ENCODE results near the gene LCE3D. TPM values are rescaled to one million over a fixed set of nuclear protein-coding genes. Genes with fewer than 3 reads are reported as not detected.
"Not testable (repeated sequence)": the region's sequence is repeated elsewhere in the genome, so short reads cannot be mapped to it uniquely, and the experiment has no call there.

LCE3D gene
- total and polyA plus RNA-seq, 10 of the 15 experiments (the other 5 are each of a cell fraction or from before 2014, with no cell fraction given): 0.27 TPM; not detected in 9

DNA sequence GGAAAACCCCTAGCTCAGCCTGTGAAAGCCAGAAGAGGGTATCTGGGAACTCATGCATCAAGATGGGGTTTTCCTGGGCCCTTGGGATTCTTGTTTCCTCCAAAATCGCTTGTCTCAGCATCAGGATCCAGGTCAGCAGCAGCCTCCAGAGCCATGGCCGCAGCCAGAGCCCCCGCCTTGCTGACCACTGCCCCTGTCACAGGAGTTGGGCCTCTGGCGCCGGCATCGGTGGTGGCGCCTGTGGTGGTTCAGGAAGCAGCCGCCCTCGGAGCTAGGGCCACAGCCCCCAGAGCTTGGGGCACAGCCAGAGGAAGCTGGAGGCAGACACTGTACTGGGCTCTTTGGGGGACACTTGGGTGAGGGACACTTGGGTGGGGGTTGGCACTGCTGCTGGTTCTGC is 790 bp downstream of the LCE3D start:
- DNase-seq (ENCODE audit: low read depth, low spot score); H3K4me3 ChIP-seq; FAIRE-seq; CTCF ChIA-PET; RAD21 ChIA-PET (ENCODE audit: unreplicated experiment); ATAC-seq; H2AFZ ChIP-seq (ENCODE audit: control insufficient read depth, low read depth, low read length); H3K4me1 ChIP-seq (ENCODE audit: control insufficient read depth, insufficient read depth, low read length); H3K9ac ChIP-seq (ENCODE audit: control insufficient read depth, insufficient read depth, low read length); H3K36me3 ChIP-seq (ENCODE audit: control insufficient read depth in 2 of 2, insufficient read depth in 2 of 2, low read length in 1 of 2); intact Hi-C loops (cut with micrococcal nuclease; ENCODE audit: unreplicated experiment); in situ Hi-C loops (cut with MboI); H3K27me3 ChIP-seq (replicated peaks in 1 of 2; ENCODE audit: control insufficient read depth in 2 of 2, insufficient read depth in 2 of 2, low read length in 1 of 2); H3K9me3 ChIP-seq (replicated peaks; ENCODE audit: control insufficient read depth, insufficient read depth, low read length); H4K20me1 ChIP-seq (ENCODE audit: control insufficient read depth, insufficient read depth); H3K4me2 ChIP-seq (ENCODE audit: control insufficient read depth, insufficient read depth); H3K79me2 ChIP-seq (ENCODE audit: control insufficient read depth, insufficient read depth, low read length); BruUV-seq (replicated peaks); H3K27ac ChIP-seq (ENCODE audit: control insufficient read depth, insufficient read depth); POLR2A ChIA-PET: not testable (repeated sequence)
- 42% methylated on average over 8 of the region's 9 CpGs for WGBS (ENCODE audit: insufficient coverage, insufficient replicate concordance, low lambda C conversion rate, missing lambda C conversion rate)
- SMC1A ChIA-PET (ENCODE audit: uncharacterized antibody, unreplicated experiment): interaction anchor here (0.8 kb wide), 1 partner anchor 13 kb away, joined by 3 read pairs; the partner anchor contains the start of gene LCE3E
- TF ChIP-seq EED (IDR thresholded peaks at IDR 0.05; ENCODE audit: low read depth) (peak; percentile 24; the same call in 1 of the 2 replicates), IKZF1 (conservative IDR thresholded peaks at IDR 0.05) (0 out of 2 replicates have a peak, but pooled peaks have one; percentile 18)

DNA sequence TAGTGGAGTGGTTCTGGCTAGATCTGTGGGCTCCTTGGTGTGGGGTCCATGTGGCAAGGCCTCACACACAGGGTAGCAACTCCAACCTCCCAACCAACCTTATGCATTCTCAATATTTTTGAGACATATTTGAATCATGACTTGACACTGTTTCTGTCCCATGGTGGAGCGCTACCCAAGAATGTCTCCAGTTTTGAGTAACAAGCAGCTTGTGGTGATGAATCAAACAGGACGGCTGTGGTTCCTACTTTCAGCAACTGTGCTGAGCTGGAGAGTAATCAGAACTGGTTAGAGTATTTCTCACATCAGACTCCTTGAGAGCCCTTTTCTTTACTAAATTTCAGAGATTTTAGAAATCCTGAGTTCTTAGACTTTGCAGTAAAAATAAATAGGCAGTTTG is 3.1 kb downstream of the LCE3D start:
- Histone ChIP-seq H3K79me2 (ENCODE audit: control insufficient read depth, insufficient read depth, low read length) (no peaks in the 10 kb centered on the region), H3K9me3 (replicated peaks; ENCODE audit: control insufficient read depth, insufficient read depth, low read length) (no peaks in the 10 kb centered on the region; the same call in 2 of the 3 replicates), H3K27me3 (replicated peaks in 1 of 2; ENCODE audit: control insufficient read depth in 2 of 2, insufficient read depth in 2 of 2, low read length in 1 of 2) (peaks cover 0 to 1% of the 10 kb centered on the region in 2 experiments; a peak in 1 of 4 replicates), H3K4me1 (ENCODE audit: control insufficient read depth, insufficient read depth, low read length) (peaks cover 5% of the 10 kb centered on the region; the same call in 1 of the 2 replicates), H3K27ac (ENCODE audit: control insufficient read depth, insufficient read depth) (no peak overlapping the region), H3K4me3 (no peak overlapping the region), H3K36me3 (ENCODE audit: control insufficient read depth in 2 of 2, insufficient read depth in 2 of 2, low read length in 1 of 2) (no peaks in the 10 kb centered on the region), H2AFZ (ENCODE audit: control insufficient read depth, low read depth, low read length) (no peak overlapping the region), H4K20me1 (ENCODE audit: control insufficient read depth, insufficient read depth) (no peaks in the 10 kb centered on the region), H3K4me2 (ENCODE audit: control insufficient read depth, insufficient read depth) (no peak overlapping the region), H3K9ac (ENCODE audit: control insufficient read depth, insufficient read depth, low read length) (no peak overlapping the region)
- ChIA-PET RAD21 (ENCODE audit: unreplicated experiment) (no interaction called here), CTCF (interaction anchor here (1.8 kb wide), 1 partner anchor 42 kb away, joined by 4 read pairs; no protein-coding TSS in a partner anchor), POLR2A (no interaction called here), SMC1A (ENCODE audit: uncharacterized antibody, unreplicated experiment) (no interaction called here)
- FAIRE-seq (peak; percentile 38), ATAC-seq (peak; percentile 71), DNase-seq (ENCODE audit: low read depth, low spot score) (peak; percentile 19)
- intact Hi-C loops (cut with micrococcal nuclease; ENCODE audit: unreplicated experiment): no loop called here
- WGBS (ENCODE audit: insufficient coverage, insufficient replicate concordance, low lambda C conversion rate, missing lambda C conversion rate): 3% methylated on average over 2 of the region's 2 CpGs
- BruUV-seq (replicated peaks): no TSS peak
- in situ Hi-C loops (cut with MboI): no loop called here
- peak; percentile 34; the same call in 1 of the 2 replicates for TF ChIP-seq EED (IDR thresholded peaks at IDR 0.05; ENCODE audit: low read depth)
- TF ChIP-seq PBX3 (IDR thresholded peaks at IDR 0.05; ENCODE audit: insufficient replicate concordance, low read depth, low read length): no peak
- peak; percentile 84 for TF ChIP-seq JUNB (IDR thresholded peaks at IDR 0.05)
- TF ChIP-seq, protein P1, sequence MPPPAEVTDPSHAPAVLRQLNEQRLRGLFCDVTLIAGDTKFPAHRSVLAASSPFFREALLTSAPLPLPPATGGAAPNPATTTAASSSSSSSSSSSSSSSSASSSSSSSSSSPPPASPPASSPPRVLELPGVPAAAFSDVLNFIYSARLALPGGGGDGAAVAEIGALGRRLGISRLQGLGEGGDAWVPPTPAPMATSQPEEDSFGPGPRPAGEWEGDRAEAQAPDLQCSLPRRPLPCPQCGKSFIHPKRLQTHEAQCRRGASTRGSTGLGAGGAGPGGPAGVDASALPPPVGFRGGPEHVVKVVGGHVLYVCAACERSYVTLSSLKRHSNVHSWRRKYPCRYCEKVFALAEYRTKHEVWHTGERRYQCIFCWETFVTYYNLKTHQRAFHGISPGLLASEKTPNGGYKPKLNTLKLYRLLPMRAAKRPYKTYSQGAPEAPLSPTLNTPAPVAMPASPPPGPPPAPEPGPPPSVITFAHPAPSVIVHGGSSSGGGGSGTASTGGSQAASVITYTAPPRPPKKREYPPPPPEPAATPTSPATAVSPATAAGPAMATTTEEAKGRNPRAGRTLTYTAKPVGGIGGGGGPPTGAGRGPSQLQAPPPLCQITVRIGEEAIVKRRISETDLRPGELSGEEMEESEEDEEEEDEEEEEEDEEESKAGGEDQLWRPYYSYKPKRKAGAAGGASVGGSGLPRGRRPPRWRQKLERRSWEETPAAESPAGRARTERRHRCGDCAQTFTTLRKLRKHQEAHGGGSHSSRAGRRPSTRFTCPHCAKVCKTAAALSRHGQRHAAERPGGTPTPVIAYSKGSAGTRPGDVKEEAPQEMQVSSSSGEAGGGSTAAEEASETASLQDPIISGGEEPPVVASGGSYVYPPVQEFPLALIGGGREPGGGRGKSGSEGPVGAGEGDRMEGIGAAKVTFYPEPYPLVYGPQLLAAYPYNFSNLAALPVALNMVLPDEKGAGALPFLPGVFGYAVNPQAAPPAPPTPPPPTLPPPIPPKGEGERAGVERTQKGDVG (CRISPR knock-in tag; IDR thresholded peaks at IDR 0.05): no peak
- TF ChIP-seq ATF2 (IDR thresholded peaks at IDR 0.05; ENCODE audit: low read length): peak; percentile 47; the same call in 1 of the 2 replicates
- peak; percentile 85 for TF ChIP-seq RUNX3 (IDR thresholded peaks at IDR 0.05; ENCODE audit: low read length)
- no peak for TF ChIP-seq BMI1 (IDR thresholded peaks at IDR 0.05; ENCODE audit: borderline replicate concordance)
- peak; percentile 33 for TF ChIP-seq MEF2B (IDR thresholded peaks at IDR 0.05; ENCODE audit: partially characterized antibody, poor library complexity, severe bottlenecking)
- TF ChIP-seq NFXL1 (IDR thresholded peaks at IDR 0.05; ENCODE audit: borderline replicate concordance): no peak
- peak; percentile 80; the same call in 1 of the 2 replicates for TF ChIP-seq PAX5 (IDR thresholded peaks at IDR 0.05; ENCODE audit: borderline replicate concordance, low read depth, low read length)
- peak; percentile 90 for TF ChIP-seq IRF4 (IDR thresholded peaks at IDR 0.05; ENCODE audit: low read depth, low read length)
